ENCODE measurements around the gene C12orf42.

DNA sequence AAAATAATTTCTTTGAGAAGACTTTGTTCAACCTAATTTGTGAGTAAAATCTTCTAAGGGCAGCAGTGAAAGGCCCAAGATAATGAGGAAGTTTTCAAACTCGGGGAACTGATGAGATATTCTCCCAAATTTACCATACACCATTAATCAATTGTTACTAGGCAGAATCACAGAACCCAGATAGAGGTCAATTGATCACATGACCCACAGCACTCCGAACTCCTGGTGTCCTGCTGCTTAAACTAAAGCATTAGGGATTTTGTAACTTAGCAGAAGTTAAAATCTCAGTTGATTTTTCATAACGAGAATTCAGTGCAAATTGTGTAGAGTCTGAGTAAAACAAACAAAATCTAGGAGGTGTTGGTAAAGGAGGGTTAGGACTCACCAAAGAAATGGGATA is 207.8 kb downstream of the C12orf42 start:
- no peak for TF ChIP-seq POLR2A (IDR thresholded peaks at IDR 0.05)
- TF ChIP-seq EP300 (IDR thresholded peaks at IDR 0.05): no peak
- TF ChIP-seq, protein P1, sequence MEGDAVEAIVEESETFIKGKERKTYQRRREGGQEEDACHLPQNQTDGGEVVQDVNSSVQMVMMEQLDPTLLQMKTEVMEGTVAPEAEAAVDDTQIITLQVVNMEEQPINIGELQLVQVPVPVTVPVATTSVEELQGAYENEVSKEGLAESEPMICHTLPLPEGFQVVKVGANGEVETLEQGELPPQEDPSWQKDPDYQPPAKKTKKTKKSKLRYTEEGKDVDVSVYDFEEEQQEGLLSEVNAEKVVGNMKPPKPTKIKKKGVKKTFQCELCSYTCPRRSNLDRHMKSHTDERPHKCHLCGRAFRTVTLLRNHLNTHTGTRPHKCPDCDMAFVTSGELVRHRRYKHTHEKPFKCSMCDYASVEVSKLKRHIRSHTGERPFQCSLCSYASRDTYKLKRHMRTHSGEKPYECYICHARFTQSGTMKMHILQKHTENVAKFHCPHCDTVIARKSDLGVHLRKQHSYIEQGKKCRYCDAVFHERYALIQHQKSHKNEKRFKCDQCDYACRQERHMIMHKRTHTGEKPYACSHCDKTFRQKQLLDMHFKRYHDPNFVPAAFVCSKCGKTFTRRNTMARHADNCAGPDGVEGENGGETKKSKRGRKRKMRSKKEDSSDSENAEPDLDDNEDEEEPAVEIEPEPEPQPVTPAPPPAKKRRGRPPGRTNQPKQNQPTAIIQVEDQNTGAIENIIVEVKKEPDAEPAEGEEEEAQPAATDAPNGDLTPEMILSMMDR (IDR thresholded peaks at IDR 0.05): no peak
- TF ChIP-seq POLR2AphosphoS5 (IDR thresholded peaks at IDR 0.05): no peak

Data from sigmoid colon (tissue), 4 donors.